ENCODE measurements around the gene PPP2R2C. TPM values are rescaled to one million over a fixed set of nuclear protein-coding genes. Genes with fewer than 3 reads are reported as not detected.

PPP2R2C gene
- total and polyA plus RNA-seq, 9 of the 15 experiments (the other 6 are each of a cell fraction or from before 2014, with no cell fraction given) = 0.04 to 0.06 TPM; not detected in 7

- Histone ChIP-seq H3K27me3 (ENCODE audit: control insufficient read depth in 2 of 2, insufficient read depth in 2 of 2, low read length in 2 of 2) (peaks cover 0 to 18% of the 10 kb centered on the region in 2 experiments; a peak in 1 of 5 replicates), H3K9me1 (ENCODE audit: control insufficient read depth, insufficient read depth, low read length) (no peaks in the 10 kb centered on the region), H3K4me2 (ENCODE audit: insufficient read depth, low read length) (no peak overlapping the region), H3K4me3 (no peak overlapping the region), H3K27ac (ENCODE audit: extremely low read depth, low read depth, low read length) (no peak overlapping the region), H3K9ac (ENCODE audit: insufficient read depth in 1 of 2, low read depth in 2 of 2, low read length in 2 of 2) (no peak overlapping the region), H3K79me2 (ENCODE audit: control insufficient read depth, insufficient read depth, low read length) (no peaks in the 10 kb centered on the region), H3K36me3 (ENCODE audit: control insufficient read depth, insufficient read depth, low read length) (no peaks in the 10 kb centered on the region), H2AFZ (ENCODE audit: low read depth, low read length) (no peak overlapping the region), H3K4me1 (replicated peaks in 1 of 2; ENCODE audit: control insufficient read depth in 2 of 2, insufficient read depth in 2 of 2, low read length in 2 of 2) (no peaks in the 10 kb centered on the region), H4K20me1 (replicated peaks; ENCODE audit: control insufficient read depth, insufficient read depth, low read length) (no peaks in the 10 kb centered on the region; the same call in 1 of the 2 replicates), H3K9me3 (replicated peaks; ENCODE audit: control insufficient read depth, insufficient read depth, low read depth, low read length) (peaks cover 3% of the 10 kb centered on the region; the same call in 1 of the 2 replicates)
- WGBS (ENCODE audit: insufficient coverage, low coverage, missing lambda C conversion rate) = 0% methylated on average over 6 of the region's 6 CpGs
- TF ChIP-seq MCM5 (IDR thresholded peaks at IDR 0.05; ENCODE audit: low read depth) (no peak), FOXJ2 (tag; IDR thresholded peaks at IDR 0.05) (no peak), ZNF124 (CRISPR knock-in tag; IDR thresholded peaks at IDR 0.05) (no peak), SMARCC2 (IDR thresholded peaks at IDR 0.05; ENCODE audit: low read depth) (no peak), HSF4 (CRISPR knock-in tag; IDR thresholded peaks at IDR 0.05; ENCODE audit: borderline replicate concordance) (no peak)
- in situ Hi-C loops (cut with MboI) (no loop called here), intact Hi-C loops (cut with micrococcal nuclease) (no loop called here)
- FAIRE-seq (no peak), DNase-seq (ENCODE audit: extremely low read depth in 1 of 4, low spot score in 3 of 4) (no peak), ATAC-seq (no peak)
- CTCF ChIA-PET (ENCODE audit: low intra/inter-chr PET ratio) = no interaction called here
- POLR2A ChIA-PET = interaction anchor here (0.5 kb wide), 1 partner anchor 88 kb away, joined by 3 read pairs; no protein-coding TSS in a partner anchor
- BruUV-seq (replicated peaks) = no TSS peak
These were observed 30.5 kb upstream of the PPP2R2C start for GRCh38 chr4:6502747-6503465.

GRCh38 chr4:6502147-6502546 lies 29.7 kb upstream of the PPP2R2C start:
- no peaks in the 10 kb centered on the region for H3K9me1 ChIP-seq (ENCODE audit: control insufficient read depth, insufficient read depth, low read length)
- ChIA-PET POLR2A (interaction anchor here (0.5 kb wide), 1 partner anchor 87 kb away, joined by 3 read pairs; no protein-coding TSS in a partner anchor), CTCF (ENCODE audit: low intra/inter-chr PET ratio) (no interaction called here)
- peaks cover 3% of the 10 kb centered on the region; the same call in 1 of the 2 replicates for H3K9me3 ChIP-seq (replicated peaks; ENCODE audit: control insufficient read depth, insufficient read depth, low read depth, low read length)
- no peaks in the 10 kb centered on the region for H3K79me2 ChIP-seq (ENCODE audit: control insufficient read depth, insufficient read depth, low read length)
- no peak for FAIRE-seq
- H3K4me3 ChIP-seq = no peak overlapping the region
- H3K27ac ChIP-seq (ENCODE audit: extremely low read depth, low read depth, low read length) = no peak overlapping the region
- H3K4me2 ChIP-seq (ENCODE audit: insufficient read depth, low read length) = no peak overlapping the region
- no peak for ATAC-seq
- no peaks in the 10 kb centered on the region for H3K36me3 ChIP-seq (ENCODE audit: control insufficient read depth, insufficient read depth, low read length)
- H4K20me1 ChIP-seq (replicated peaks; ENCODE audit: control insufficient read depth, insufficient read depth, low read length) = no peaks in the 10 kb centered on the region; the same call in 1 of the 2 replicates
- intact Hi-C loops (cut with micrococcal nuclease) (no loop called here), in situ Hi-C loops (cut with MboI) (no loop called here)
- H3K9ac ChIP-seq (ENCODE audit: insufficient read depth in 1 of 2, low read depth in 2 of 2, low read length in 2 of 2) = no peak overlapping the region
- H3K27me3 ChIP-seq (ENCODE audit: control insufficient read depth in 2 of 2, insufficient read depth in 2 of 2, low read length in 2 of 2) = peaks cover 0 to 18% of the 10 kb centered on the region in 2 experiments; a peak in 1 of 5 replicates
- H2AFZ ChIP-seq (ENCODE audit: low read depth, low read length) = no peak overlapping the region
- WGBS (ENCODE audit: insufficient coverage, low coverage, missing lambda C conversion rate) = 0% methylated on average over 5 of the region's 6 CpGs
- DNase-seq (ENCODE audit: extremely low read depth in 1 of 4, low spot score in 3 of 4) = no peak
- BruUV-seq (replicated peaks) = no TSS peak
- no peaks in the 10 kb centered on the region for H3K4me1 ChIP-seq (replicated peaks in 1 of 2; ENCODE audit: control insufficient read depth in 2 of 2, insufficient read depth in 2 of 2, low read length in 2 of 2)
- TF ChIP-seq IRF9 (tag; IDR thresholded peaks at IDR 0.05) (no peak), CTCFL (IDR thresholded peaks at IDR 0.05; ENCODE audit: borderline replicate concordance, insufficient read depth, low read depth, low read length, poor library complexity, severe bottlenecking) (no peak), MNT (conservative IDR thresholded peaks at IDR 0.05) (no peak), HOXB6 (CRISPR knock-in tag; IDR thresholded peaks at IDR 0.05; ENCODE audit: borderline replicate concordance) (no peak), NFIX (CRISPR knock-in tag; IDR thresholded peaks at IDR 0.05; ENCODE audit: low read depth) (no peak)
